H1 (cell line): Measurements from ENCODE around the gene FTL. TPM values are rescaled to one million over a fixed set of nuclear protein-coding genes. Genes with fewer than 3 reads are reported as not detected.

Experiments
- CTCF ChIA-PET: fragments of 300-600 bp; sonication (Branson Sonifier 250); formaldehyde crosslinking; loops from one replicate; lab custom pipeline; 2021; ENCODE audit not compliant: partially characterized antibody; lab: Charles Lee
- POLR2A ChIA-PET: fragments of 300-600 bp; sonication (Branson Sonifier 250); formaldehyde crosslinking; loops from one replicate; lab custom pipeline; 2021; ENCODE audit warnings: inconsistent platforms; ENCODE audit not compliant: partially characterized antibody; lab: Charles Lee
- DNase-seq, 2 experiments: peaks; one replicate each; pipeline versions ENCODE4 v3.0.0 to v3.0.0-alpha.2; 2010 to 2022; ENCODE audit warnings: low spot score in 2 of 2, low read depth in 1 of 2, mixed read lengths in 1 of 2
- FAIRE-seq: peaks from 2 replicates; lab custom pipeline; 2011; peaks lifted over from hg19 to GRCh38; lab: Jason Lieb, UNC
- H2AFZ ChIP-seq: 2 replicates; pipeline ENCODE4 v1.8.1; 2012; ENCODE audit warnings: low read length, inconsistent platforms
- H2AK5ac ChIP-seq: 2 replicates; pipeline ENCODE4 v1.6.1; 2013; ENCODE audit warnings: low read depth, low read length
- H2BK120ac ChIP-seq: replicated peaks from 2 replicates; pipeline ENCODE3; 2013; ENCODE audit warnings: low read depth, low read length, inconsistent platforms
- H2BK12ac ChIP-seq: 2 replicates; pipeline ENCODE4 v1.6.1; 2013; ENCODE audit warnings: low read depth, low read length
- H2BK15ac ChIP-seq: 2 replicates; pipeline ENCODE4 v1.6.1; 2013; ENCODE audit warnings: low read length
- H2BK20ac ChIP-seq: 2 replicates; pipeline ENCODE4 v1.6.1; 2013; ENCODE audit warnings: low read length
- H2BK5ac ChIP-seq: 2 replicates; pipeline ENCODE4 v1.6.1; 2013; ENCODE audit warnings: low read depth, low read length
- H3K14ac ChIP-seq: 2 replicates; pipeline ENCODE4 v1.6.1; 2013; ENCODE audit warnings: inconsistent platforms; ENCODE audit not compliant: insufficient read length
- H3K18ac ChIP-seq: 2 replicates; pipeline ENCODE4 v1.6.1; 2013; ENCODE audit warnings: low read length; ENCODE audit errors: extremely low read depth
- H3K23ac ChIP-seq: 2 replicates; pipeline ENCODE4 v1.6.1; 2013; ENCODE audit warnings: inconsistent platforms; ENCODE audit not compliant: insufficient read length
- H3K23me2 ChIP-seq: 2 replicates; pipeline ENCODE4 v1.6.1; 2013; ENCODE audit warnings: low read depth, low read length
- H3K27ac ChIP-seq: 2 replicates; pipeline ENCODE4 v1.6.1; 2011; ENCODE audit warnings: low read depth, low read length, inconsistent platforms
- H3K27me3 ChIP-seq, 4 experiments: replicated peaks in 1 of 4; 1 replicate in 1 of 4; 2 replicates in 3 of 4; pipeline versions ENCODE4 v1.6.1 to v1.8.1; 2011 to 2013; ENCODE audit warnings: low read length in 3 of 4, mild to moderate bottlenecking in 3 of 4, inconsistent platforms in 2 of 4, mixed read lengths in 2 of 4, moderate library complexity in 1 of 4; ENCODE audit not compliant: control insufficient read depth in 3 of 4, insufficient read depth in 3 of 4; ENCODE audit errors: extremely low read depth in 1 of 4
- H3K36me3 ChIP-seq, 4 experiments: 2 replicates each; pipeline versions ENCODE4 v1.6.1 to v1.8.1; 2011 to 2013; ENCODE audit warnings: mild to moderate bottlenecking in 4 of 4, low read length in 3 of 4, moderate library complexity in 2 of 4, control low read depth in 1 of 4, inconsistent platforms in 1 of 4; ENCODE audit not compliant: insufficient read depth in 4 of 4, control insufficient read depth in 2 of 4
- H3K4ac ChIP-seq: replicated peaks from 2 replicates; pipeline ENCODE3; 2013; ENCODE audit warnings: low read length, low read depth, mixed read lengths, inconsistent platforms; ENCODE audit not compliant: insufficient read length
- H3K4me1 ChIP-seq, 4 experiments: replicated peaks in 1 of 4; 1 replicate in 1 of 4; 2 replicates in 3 of 4; pipeline versions ENCODE4 v1.6.1 to v1.8.1; 2011 to 2013; ENCODE audit warnings: low read length in 3 of 4, inconsistent platforms in 2 of 4, mixed read lengths in 1 of 4; ENCODE audit not compliant: insufficient read depth in 4 of 4, control insufficient read depth in 3 of 4
- H3K4me2 ChIP-seq, 2 experiments: 2 replicates each; pipeline versions ENCODE4 v1.6.1 to v1.8.1; 2011 to 2013; ENCODE audit warnings: low read depth in 2 of 2, low read length in 2 of 2, control low read depth in 1 of 2, inconsistent platforms in 1 of 2, mild to moderate bottlenecking in 1 of 2; ENCODE audit not compliant: insufficient read depth in 1 of 2
- H3K4me3 ChIP-seq, 4 experiments: fragments of 200-600, 300-600 bp in 1 of 4; sonication (generic), shearing (Covaris generic), sonication (Bioruptor Twin) in 1 of 4; 2 replicates each; pipeline versions ENCODE4 v1.5.1 to v1.8.1; 2011 to 2016; ENCODE audit warnings: low read length in 4 of 4, low read depth in 3 of 4, control low read depth in 2 of 4, inconsistent platforms in 2 of 4, mild to moderate bottlenecking in 2 of 4, mixed read lengths in 1 of 4, moderate library complexity in 1 of 4; ENCODE audit not compliant: insufficient read depth in 2 of 4; ENCODE audit errors: extremely low read depth in 1 of 4
- H3K56ac ChIP-seq: replicated peaks from 2 replicates; pipeline ENCODE3; 2013; ENCODE audit warnings: low read depth, mild to moderate bottlenecking, mixed read lengths, low read length, inconsistent platforms; ENCODE audit not compliant: insufficient read length
- H3K79me1 ChIP-seq: 2 replicates; pipeline ENCODE4 v1.6.1; 2013; ENCODE audit warnings: low read depth, low read length, control low read depth
- H3K79me2 ChIP-seq, 2 experiments: 2 replicates each; pipeline versions ENCODE4 v1.6.1 to v1.8.1; 2012 to 2013; ENCODE audit warnings: low read length in 2 of 2, mild to moderate bottlenecking in 2 of 2, inconsistent platforms in 1 of 2; ENCODE audit not compliant: insufficient read depth in 2 of 2, control insufficient read depth in 1 of 2
- H3K9ac ChIP-seq, 4 experiments: replicated peaks in 1 of 4; 1 replicate in 1 of 4; 2 replicates in 3 of 4; pipeline versions ENCODE4 v1.6.1 to v1.8.1; 2011 to 2013; ENCODE audit warnings: low read depth in 3 of 4, low read length in 3 of 4, control low read depth in 2 of 4, mild to moderate bottlenecking in 2 of 4, moderate library complexity in 2 of 4, inconsistent platforms in 1 of 4; ENCODE audit errors: extremely low read depth in 1 of 4
- H3K9me3 ChIP-seq, 2 experiments: 2 replicates each; pipeline versions ENCODE4 v1.6.1 to v1.8.1; 2012 to 2013; ENCODE audit warnings: mild to moderate bottlenecking in 2 of 2, moderate library complexity in 2 of 2, control low read depth in 1 of 2, inconsistent platforms in 1 of 2, low read depth in 1 of 2, low read length in 1 of 2, mixed read lengths in 1 of 2; ENCODE audit not compliant: insufficient read depth in 2 of 2
- H4K20me1 ChIP-seq, 2 experiments: replicated peaks in 1 of 2; 2 replicates each; pipeline versions ENCODE3 to v1.8.1; 2011 to 2013; ENCODE audit warnings: inconsistent platforms in 2 of 2, low read length in 2 of 2, mild to moderate bottlenecking in 1 of 2; ENCODE audit not compliant: insufficient read depth in 2 of 2, control insufficient read depth in 1 of 2
- H4K5ac ChIP-seq: 2 replicates; pipeline ENCODE4 v1.6.1; 2013; ENCODE audit warnings: low read length, low read depth, mixed read lengths, inconsistent platforms; ENCODE audit not compliant: insufficient read length
- H4K8ac ChIP-seq: 2 replicates; pipeline ENCODE4 v1.8.0; 2013; ENCODE audit warnings: mild to moderate bottlenecking, moderate library complexity, low read length, inconsistent platforms; ENCODE audit not compliant: insufficient read depth; ENCODE audit errors: extremely low read depth
- H4K91ac ChIP-seq: replicated peaks from 2 replicates; pipeline ENCODE3; 2013; ENCODE audit warnings: low read length, mixed read lengths, inconsistent platforms; ENCODE audit not compliant: insufficient read length
- CHD2 ChIP-seq: IDR thresholded peaks from 2 replicates; pipeline ENCODE4 v1.6.1; 2012; ENCODE audit warnings: low read length, improper control_type of control experiment
- EP300 ChIP-seq, 2 experiments: IDR thresholded peaks; 1 replicate in 1 of 2; 2 replicates in 1 of 2; pipeline ENCODE4 v1.6.1; 2011 to 2012; ENCODE audit warnings: low read depth in 2 of 2, low read length in 2 of 2, mild to moderate bottlenecking in 2 of 2, borderline replicate concordance in 1 of 2, inconsistent platforms in 1 of 2, moderate library complexity in 1 of 2
- SP2 ChIP-seq: IDR thresholded peaks from 2 replicates; pipeline ENCODE4 v1.6.1; 2012; ENCODE audit warnings: mild to moderate bottlenecking, low read length, inconsistent platforms
- SUZ12 ChIP-seq: fragments of 200-600 bp; sonication (generic); IDR thresholded peaks from 2 replicates; pipeline ENCODE4 v1.6.1; 2012; ENCODE audit warnings: mild to moderate bottlenecking, inconsistent platforms, low read length, moderate library complexity, mixed read lengths
- ZNF274 ChIP-seq: IDR thresholded peaks from 2 replicates; pipeline ENCODE4 v1.7.0; 2012; ENCODE audit warnings: low read length, borderline replicate concordance; ENCODE audit errors: extremely low read depth
- WGBS, 2 experiments: shearing (Covaris generic) in 1 of 2; methylation state at CpG; one replicate each; pipeline versions ENCODE4 v1.1.6 to v1.1.7; 2013 to 2015; ENCODE audit warnings: low lambda C conversion rate in 2 of 2, mixed read lengths in 2 of 2, inconsistent platforms in 1 of 2, low coverage in 1 of 2, missing lambda C conversion rate in 1 of 2; ENCODE audit not compliant: insufficient replicate concordance in 2 of 2, insufficient coverage in 1 of 2, insufficient read length in 1 of 2; ENCODE audit errors: extremely low coverage in 1 of 2, missing lambda C conversion rate in 1 of 2; 5-methylcytosine and 5-hydroxymethylcytosine counted together
- polyA plus RNA-seq, 7 experiments: library from polyadenylated mRNA; depleted of rRNA in 3 of 7; stranded (reverse) in 5 of 7; unstranded in 2 of 7; fragments of >200 nt in 5 of 7; fragments of 200-250 nt in 2 of 7; gene quantifications; 1 replicate in 5 of 7; 2 replicates in 1 of 7; 4 replicates in 1 of 7; pipeline versions ENCODE4 v1.2.1 to v1.2.3, GENCODE V29; 2011 to 2013; ENCODE audit warnings: missing spikeins in 2 of 7, mixed read lengths in 2 of 7
- total RNA-seq: library from RNA; stranded (reverse); fragmentation: NEBNext Ultra II Directional; extraction: Animal tissue kit (Norgen Biotek cat#: 25700); gene quantifications from 2 replicates; pipeline ENCODE4 v1.2.1, GENCODE V29; 2021
- TF ChIP-seq, protein P1 (sequence below): IDR thresholded peaks from 2 replicates; pipeline ENCODE4 v1.6.1; 2012; ENCODE audit warnings: inconsistent platforms

Gene FTL
- total and polyA plus RNA-seq, 2 of the 8 experiments (the other 6 are each of a cell fraction or from before 2014, with no cell fraction given): 1,751 to 2,427 TPM

DNA sequence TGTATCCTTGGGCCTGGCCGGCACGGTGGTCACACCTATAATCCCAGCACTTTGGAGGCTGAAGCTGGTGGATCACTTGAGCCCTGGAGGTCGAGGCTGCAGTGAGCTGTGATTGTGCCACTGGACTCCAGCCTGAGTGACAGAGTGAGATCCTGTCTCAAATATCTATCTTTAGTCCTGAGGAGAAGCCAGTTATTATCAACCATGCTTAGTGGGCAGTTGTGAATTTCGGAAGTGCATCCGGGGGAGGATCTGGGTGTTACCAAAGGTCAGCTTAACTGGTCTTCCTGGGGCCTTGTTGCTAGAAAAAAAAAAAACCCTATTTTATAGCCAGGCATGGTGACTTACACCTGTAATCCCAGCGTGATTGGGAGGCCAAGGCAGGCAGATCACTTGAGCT lies 22.0 kb upstream of the FTL start:
- FAIRE-seq: no peak
- no peak overlapping the region for H3K4me3 ChIP-seq
- CTCF ChIA-PET: interaction anchor here (0.5 to 2.4 kb wide), 6 partner anchors 19 to 141 kb away, joined by 3 to 9 read pairs (median 4); no protein-coding TSS in a partner anchor

More for the DNA sequence above, 22.0 kb upstream of the FTL start:
- 91% methylated on average over 6 of the region's 6 CpGs; no CpG with 5 or more reads in 1 of the 2 experiments for WGBS, 2 experiments
- no peak overlapping the region for H2BK5ac ChIP-seq
- POLR2A ChIA-PET: interaction anchor here (1.1 to 2.5 kb wide), 2 partner anchors 9 to 10 kb away, joined by 4 to 9 read pairs; partner anchors contain the start of gene DHDH
- no peak overlapping the region for H2AK5ac ChIP-seq
- no peaks in the 10 kb centered on the region for H3K79me2 ChIP-seq
- H4K8ac ChIP-seq: no peak overlapping the region
- no peak overlapping the region for H4K5ac ChIP-seq
- no peak overlapping the region for H3K56ac ChIP-seq
- no peak overlapping the region for H3K4ac ChIP-seq
- no peak overlapping the region for H2BK20ac ChIP-seq
- no peak overlapping the region for H3K27ac ChIP-seq
- H3K79me1 ChIP-seq: no peaks in the 10 kb centered on the region
- H2BK120ac ChIP-seq: no peak overlapping the region
- peaks cover 0 to 2% of the 10 kb centered on the region in 2 experiments for H4K20me1 ChIP-seq
- H2BK15ac ChIP-seq: no peak overlapping the region
- TF ChIP-seq SP2 (no peak), CHD2 (no peak), EP300 (IDR thresholded peaks at IDR 0.05; ENCODE audit: borderline replicate concordance in 1 of 2, low read depth in 2 of 2, low read length in 2 of 2) (no peak), ZNF274 (no peak), SUZ12 (no peak)
- TF ChIP-seq, protein P1, sequence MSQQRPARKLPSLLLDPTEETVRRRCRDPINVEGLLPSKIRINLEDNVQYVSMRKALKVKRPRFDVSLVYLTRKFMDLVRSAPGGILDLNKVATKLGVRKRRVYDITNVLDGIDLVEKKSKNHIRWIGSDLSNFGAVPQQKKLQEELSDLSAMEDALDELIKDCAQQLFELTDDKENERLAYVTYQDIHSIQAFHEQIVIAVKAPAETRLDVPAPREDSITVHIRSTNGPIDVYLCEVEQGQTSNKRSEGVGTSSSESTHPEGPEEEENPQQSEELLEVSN: no peak
- no peaks in the 10 kb centered on the region for H3K9me3 ChIP-seq
- no peak overlapping the region for H2BK12ac ChIP-seq
- no peak for DNase-seq
- no peak overlapping the region for H3K4me2 ChIP-seq
- H4K91ac ChIP-seq: no peak overlapping the region
- H3K23ac ChIP-seq: no peak overlapping the region
- no peak overlapping the region for H3K9ac ChIP-seq
- no peak overlapping the region for H3K14ac ChIP-seq
- H3K23me2 ChIP-seq: no peaks in the 10 kb centered on the region
- no peaks in the 10 kb centered on the region for H3K36me3 ChIP-seq
- H3K27me3 ChIP-seq: no peaks in the 10 kb centered on the region
- H3K18ac ChIP-seq: no peak overlapping the region
- no peak overlapping the region for H2AFZ ChIP-seq
- 0 out of 7 replicates have a peak, but pooled peaks cover 0 to 2% (median 0%) of the 10 kb centered on the region in 4 experiments for H3K4me1 ChIP-seq
